Panc1 (cell line): Measurements from ENCODE around the gene ANO5. TPM values are rescaled to one million over a fixed set of nuclear protein-coding genes. Genes with fewer than 3 reads are reported as not detected.

Experiments
- ATAC-seq: fragments of 200-7000 bp; cut with Tn5 transposase; 2 replicates; pipeline ENCODE4 v1.9.1; 2020; ENCODE audit warnings: mild to moderate bottlenecking, moderate library complexity
- BruUV-seq: library from RNA; stranded (reverse); fragments of 400-500 nt; replicated peaks from 2 replicates; lab custom pipeline; 2021; lab: Mats Ljungman, UMichigan
- CTCF ChIA-PET: fragments of 300-600 bp; sonication (Branson Sonifier 250); formaldehyde crosslinking; loops from one replicate; lab custom pipeline; 2022; ENCODE audit warnings: antibody characterized with exemption; lab: Charles Lee
- POLR2A ChIA-PET: fragments of 300-600 bp; sonication (Branson Sonifier 250); formaldehyde crosslinking; loops from one replicate; lab custom pipeline; 2022; ENCODE audit warnings: antibody characterized with exemption; lab: Charles Lee
- DNase-seq: peaks from one replicate; pipeline ENCODE4 v3.0.0-alpha.2; 2010; ENCODE audit warnings: low read depth, low spot score
- H3K27ac ChIP-seq: 2 replicates; pipeline ENCODE4 v1.5.1; 2011; ENCODE audit warnings: mild to moderate bottlenecking, low read length, inconsistent platforms
- H3K27me3 ChIP-seq: fragments of 200-500 bp; sonication (Bioruptor generic); 2 replicates; pipeline ENCODE4 v1.6.0; 2014; ENCODE audit warnings: low read length, inconsistent platforms; ENCODE audit not compliant: control insufficient read depth, insufficient read depth
- H3K36me3 ChIP-seq: fragments of 200-500 bp; sonication (Bioruptor generic); 2 replicates; pipeline ENCODE4 v1.5.1; 2014; ENCODE audit warnings: inconsistent platforms, mild to moderate bottlenecking, low read length, moderate library complexity; ENCODE audit not compliant: control insufficient read depth, insufficient read depth
- H3K4me1 ChIP-seq: 2 replicates; pipeline ENCODE4 v1.5.1; 2011; ENCODE audit warnings: inconsistent platforms, mild to moderate bottlenecking, low read length, moderate library complexity; ENCODE audit not compliant: control insufficient read depth, insufficient read depth
- H3K4me3 ChIP-seq, 2 experiments: 2 replicates each; pipeline ENCODE4 v1.5.1; 2011 to 2012; ENCODE audit warnings: low read depth in 2 of 2, low read length in 2 of 2, mild to moderate bottlenecking in 2 of 2, inconsistent platforms in 1 of 2, moderate library complexity in 1 of 2
- H3K9me3 ChIP-seq: fragments of 200-500 bp; sonication (Bioruptor generic); 2 replicates; pipeline ENCODE4 v1.5.1; 2014; ENCODE audit warnings: low read depth, mild to moderate bottlenecking, inconsistent platforms, low read length, moderate library complexity; ENCODE audit not compliant: control insufficient read depth, insufficient read depth
- CTCF ChIP-seq: fragments of 450-650 bp; IDR thresholded peaks from 2 replicates; pipeline ENCODE4 v1.5.1; 2017; ENCODE audit warnings: mild to moderate bottlenecking
- POLR2AphosphoS5 ChIP-seq: IDR thresholded peaks from 2 replicates; pipeline ENCODE4 v1.6.1; 2012; ENCODE audit warnings: mild to moderate bottlenecking, low read depth, low read length, moderate library complexity
- REST ChIP-seq, 2 experiments: IDR thresholded peaks; 2 replicates each; pipeline ENCODE4 v1.6.1; 2011 to 2012; ENCODE audit warnings: low read depth in 2 of 2, control low read depth in 1 of 2, low read length in 1 of 2, mild to moderate bottlenecking in 1 of 2, moderate library complexity in 1 of 2; ENCODE audit not compliant: insufficient read depth in 1 of 2
- SIN3A ChIP-seq: IDR thresholded peaks from 2 replicates; pipeline ENCODE4 v1.6.1; 2012; ENCODE audit warnings: low read depth, mild to moderate bottlenecking, low read length, moderate library complexity, borderline replicate concordance; ENCODE audit not compliant: insufficient read depth
- in situ Hi-C: cut with HindIII; loops from 2 replicates; pipeline ENCODE4 v1.10.0; 2016; ENCODE audit warnings: low sequenced_read_pairs, low pct_unique_long_range_greater_than_20kb
- intact Hi-C: fragments of 100-400 bp; cut with micrococcal nuclease; formaldehyde crosslinking; loops from one replicate; pipeline ENCODE4 v1.10.0; 2022; ENCODE audit not compliant: unreplicated experiment
- total RNA-seq: library from RNA; stranded (reverse); gene quantifications from one replicate; pipeline ENCODE4 v1.2.1, GENCODE V29; 2021; ENCODE audit not compliant: unreplicated experiment

The ANO5 gene
- total RNA-seq, 1 experiment from 2014 or later, result 1.7 TPM

- ChIA-PET CTCF (no interaction called here), POLR2A (no interaction called here)
- no TSS peak for BruUV-seq
- Histone ChIP-seq H3K27me3 (no peaks in the 10 kb centered on the region), H3K4me3 (no peak overlapping the region), H3K27ac (no peak overlapping the region), H3K4me1 (no peaks in the 10 kb centered on the region), H3K36me3 (no peaks in the 10 kb centered on the region), H3K9me3 (no peaks in the 10 kb centered on the region)
- TF ChIP-seq SIN3A (no peak), POLR2AphosphoS5 (no peak), CTCF (no peak; the same call in 1 of the 2 replicates), REST (IDR thresholded peaks at IDR 0.05; ENCODE audit: insufficient read depth in 1 of 2, low read depth in 2 of 2, low read length in 1 of 2) (no peak)
- DNase-seq (no peak), ATAC-seq (no peak)
- in situ Hi-C loops (no loop called here), intact Hi-C loops (no loop called here)
Observed at GRCh38 chr11:22177186-22177585, 15.7 kb upstream of the ANO5 start.

DNA sequence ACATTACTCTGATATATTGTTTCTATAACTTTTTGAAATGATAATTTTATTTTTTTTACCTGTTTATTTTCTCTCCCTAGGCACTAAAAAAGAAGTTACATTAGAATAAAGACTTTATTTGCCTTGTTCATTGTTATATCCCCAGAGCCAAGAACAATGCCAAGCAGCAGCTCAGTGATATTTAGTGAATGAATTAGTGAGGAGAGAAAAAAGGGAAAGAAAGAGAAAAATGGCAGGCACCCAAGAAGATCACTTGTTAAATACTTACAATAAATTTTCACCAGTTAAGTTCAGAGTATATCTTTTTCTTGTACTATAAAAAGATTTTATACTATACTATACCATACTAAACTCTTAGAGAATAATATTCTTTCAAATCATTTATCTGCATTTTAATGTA is 13.3 kb upstream of the ANO5 start:
- no peaks in the 10 kb centered on the region for H3K9me3 ChIP-seq
- BruUV-seq, result no TSS peak
- H3K36me3 ChIP-seq, result no peaks in the 10 kb centered on the region
- ATAC-seq (no peak), DNase-seq (no peak)
- POLR2A ChIA-PET, result no interaction called here
- no peaks in the 10 kb centered on the region for H3K27me3 ChIP-seq
- intact Hi-C loops, result no loop called here
- no peaks in the 10 kb centered on the region for H3K4me1 ChIP-seq
- CTCF ChIA-PET, result no interaction called here
- TF ChIP-seq REST (IDR thresholded peaks at IDR 0.05; ENCODE audit: insufficient read depth in 1 of 2, low read depth in 2 of 2, low read length in 1 of 2), result no peak
- no peak overlapping the region for H3K4me3 ChIP-seq
- H3K27ac ChIP-seq, result no peak overlapping the region
- in situ Hi-C loops, result no loop called here
